GM23338 (cell line): ENCODE results near the gene PRMT7. TPM values are rescaled to one million over a fixed set of nuclear protein-coding genes. Genes with fewer than 3 reads are reported as not detected.

Experiments used
- ATAC-seq: fragments of 200-7000 bp; cut with Tn5 transposase; 3 replicates; pipeline ENCODE4 v1.9.1; 2020
- DNase-seq: peaks from one replicate; pipeline ENCODE4 v3.0.0-alpha.2; 2015; ENCODE audit warnings: low spot score
- H2AFZ ChIP-seq: fragments of 200-600 bp; sonication (generic); 2 replicates; pipeline ENCODE4 v1.8.0; 2016; ENCODE audit warnings: antibody characterized with exemption, mild to moderate bottlenecking, moderate library complexity
- H3F3A ChIP-seq: fragments of 200-600 bp; sonication (generic); replicated peaks from 2 replicates; pipeline ENCODE4 v1.8.0; 2017; ENCODE audit warnings: antibody characterized with exemption, mixed run types, low read depth
- H3K27ac ChIP-seq: fragments of 200-600 bp; sonication (generic); 2 replicates; pipeline ENCODE4 v1.6.1; 2016; ENCODE audit warnings: low read depth
- H3K27me3 ChIP-seq: fragments of 200-600 bp; sonication (generic); 2 replicates; pipeline ENCODE4 v1.8.0; 2016; ENCODE audit warnings: mild to moderate bottlenecking, mixed run types, moderate library complexity; ENCODE audit not compliant: insufficient read depth
- H3K36me3 ChIP-seq: fragments of 200-600 bp; sonication (generic); 2 replicates; pipeline ENCODE4 v1.8.0; 2016; ENCODE audit warnings: mild to moderate bottlenecking; ENCODE audit not compliant: insufficient read depth
- H3K4me1 ChIP-seq: fragments of 200-600 bp; sonication (generic); 2 replicates; pipeline ENCODE4 v1.8.0; 2016; ENCODE audit warnings: mild to moderate bottlenecking, moderate library complexity; ENCODE audit not compliant: insufficient read depth
- H3K4me2 ChIP-seq: fragments of 200-600 bp; sonication (generic); 2 replicates; pipeline ENCODE4 v1.7.1; 2017; ENCODE audit warnings: mixed run types
- H3K4me3 ChIP-seq: fragments of 200-600 bp; sonication (generic); 2 replicates; pipeline ENCODE4 v1.6.1; 2016; ENCODE audit warnings: mixed run types
- H3K79me2 ChIP-seq: fragments of 200-600 bp; sonication (generic); replicated peaks from 2 replicates; pipeline ENCODE4 v1.8.0; 2017; ENCODE audit warnings: mild to moderate bottlenecking; ENCODE audit not compliant: insufficient read depth
- H3K9me2 ChIP-seq: fragments of 200-600 bp; sonication (generic); 2 replicates; pipeline ENCODE4 v1.8.0; 2017; ENCODE audit not compliant: insufficient read depth
- H4K20me1 ChIP-seq: fragments of 200-600 bp; sonication (generic); replicated peaks from 2 replicates; pipeline ENCODE4 v1.8.0; 2017; ENCODE audit warnings: mild to moderate bottlenecking; ENCODE audit not compliant: insufficient read depth
- H3K27ac Mint-ChIP-seq: 2 replicates; pipeline ENCODE4 v1.8.0; 2020; ENCODE audit warnings: inconsistent platforms, mild to moderate bottlenecking, moderate library complexity, mixed read lengths
- H3K27me3 Mint-ChIP-seq: 3 replicates; pipeline ENCODE4 v1.8.0; 2022; ENCODE audit warnings: low read depth, mild to moderate bottlenecking, moderate library complexity, mixed read lengths, inconsistent platforms; ENCODE audit not compliant: insufficient read depth, poor library complexity
- H3K36me3 Mint-ChIP-seq: 3 replicates; pipeline ENCODE4 v1.8.0; 2021; ENCODE audit warnings: low read depth, mild to moderate bottlenecking, inconsistent platforms, moderate library complexity, mixed read lengths
- H3K4me1 Mint-ChIP-seq: 3 replicates; pipeline ENCODE4 v1.8.0; 2020; ENCODE audit warnings: mild to moderate bottlenecking, inconsistent platforms, mixed read lengths
- H3K4me3 Mint-ChIP-seq: 3 replicates; pipeline ENCODE4 v1.8.0; 2021; ENCODE audit warnings: moderate library complexity, mild to moderate bottlenecking, inconsistent platforms, mixed read lengths
- H3K9me3 Mint-ChIP-seq: 3 replicates; pipeline ENCODE4 v1.8.0; 2020; ENCODE audit warnings: moderate library complexity, mild to moderate bottlenecking, inconsistent platforms, mixed read lengths
- CREB1 ChIP-seq: fragments of 250-450 bp; sonication (Bioruptor Pico); IDR thresholded peaks from 2 replicates; pipeline ENCODE4 v1.5.0; 2020; ENCODE audit warnings: low read depth, mild to moderate bottlenecking, moderate library complexity
- CTCF ChIP-seq, 2 experiments: fragments of 200-600 bp in 1 of 2; sonication (generic) in 1 of 2; conservative IDR thresholded peaks; 2 replicates each; pipeline versions ENCODE4 v1.5.1 to v1.6.1; 2016 to 2017; ENCODE audit warnings: antibody characterized with exemption in 2 of 2, low read depth in 2 of 2, mild to moderate bottlenecking in 2 of 2, moderate library complexity in 1 of 2
- ETS1 ChIP-seq: IDR thresholded peaks from 2 replicates; pipeline ENCODE4 v1.6.1; 2016; ENCODE audit warnings: antibody characterized with exemption
- EZH2 ChIP-seq: fragments of 200-600 bp; sonication (generic); IDR thresholded peaks from one replicate; pipeline ENCODE4 v1.8.0; 2017; ENCODE audit warnings: antibody characterized with exemption, mild to moderate bottlenecking, low read depth; ENCODE audit not compliant: unreplicated experiment
- EZH2phosphoT487 ChIP-seq: fragments of 200-600 bp; sonication (generic); IDR thresholded peaks from one replicate; pipeline ENCODE4 v1.8.1; 2018; ENCODE audit warnings: antibody characterized with exemption; ENCODE audit not compliant: unreplicated experiment
- JUNB ChIP-seq: IDR thresholded peaks from one replicate; pipeline ENCODE4 v1.6.1; 2016; ENCODE audit warnings: antibody characterized with exemption; ENCODE audit not compliant: unreplicated experiment
- NANOG ChIP-seq: IDR thresholded peaks from 2 replicates; pipeline ENCODE4 v1.6.1; 2016; ENCODE audit warnings: antibody characterized with exemption, borderline replicate concordance
- POLR2AphosphoS5 ChIP-seq: IDR thresholded peaks from 2 replicates; pipeline ENCODE4 v1.6.1; 2016; ENCODE audit warnings: antibody characterized with exemption, low read depth
- STAT1 ChIP-seq: IDR thresholded peaks from one replicate; pipeline ENCODE4 v1.6.1; 2016; ENCODE audit warnings: antibody characterized with exemption; ENCODE audit not compliant: unreplicated experiment
- ZNF114 ChIP-seq: fragments of 250-450 bp; sonication (Bioruptor Pico); IDR thresholded peaks from 2 replicates; pipeline ENCODE4 v1.5.0; 2020; ENCODE audit warnings: mild to moderate bottlenecking, moderate library complexity
- ZNF331 ChIP-seq: fragments of 250-450 bp; sonication (Bioruptor Pico); IDR thresholded peaks from 2 replicates; pipeline ENCODE4 v1.5.0; 2020; ENCODE audit warnings: low read depth, mild to moderate bottlenecking, moderate library complexity
- polyA plus RNA-seq: library from polyadenylated mRNA; unstranded; fragments of >200 nt; fragmentation: Nextera tagmentation; extraction: Ambion mirVana; gene quantifications from 2 replicates; pipeline ENCODE4 v1.2.1, GENCODE V29; 2016
- total RNA-seq: library from RNA; depleted of rRNA; stranded (reverse); fragments of >200 nt; shearing (Covaris generic); gene quantifications from 2 replicates; pipeline ENCODE4 v1.2.3, GENCODE V29; 2014
- TF ChIP-seq, protein P1 (sequence below): fragments of 250-450 bp; sonication (Bioruptor Pico); IDR thresholded peaks from 2 replicates; pipeline ENCODE4 v1.5.0; 2020; ENCODE audit warnings: mild to moderate bottlenecking, moderate library complexity
- TF ChIP-seq, protein P2 (sequence below): IDR thresholded peaks from one replicate; pipeline ENCODE4 v1.6.1; 2018; ENCODE audit warnings: antibody characterized with exemption; ENCODE audit not compliant: unreplicated experiment

PRMT7 gene
- total and polyA plus RNA-seq, 2 experiments from 2014 or later = 20.2 to 65.3 TPM

- H3K27me3 ChIP-seq = no peaks in the 10 kb centered on the region
- peaks cover 8% of the 10 kb centered on the region for H3K4me1 Mint-ChIP-seq
- H3K9me3 Mint-ChIP-seq = no peaks in the 10 kb centered on the region
- no peaks in the 10 kb centered on the region for H3K27me3 Mint-ChIP-seq
- no peak overlapping the region for H3K4me3 Mint-ChIP-seq
- peaks cover 11% of the 10 kb centered on the region; the same call in 1 of the 2 replicates for H3K36me3 ChIP-seq
- no peak overlapping the region for H3K4me3 ChIP-seq
- H3K4me2 ChIP-seq = no peak overlapping the region
- no peak for ATAC-seq
- H3K4me1 ChIP-seq = no peaks in the 10 kb centered on the region
- H3K79me2 ChIP-seq = no peaks in the 10 kb centered on the region
- no peak overlapping the region for H3K27ac ChIP-seq
- TF ChIP-seq POLR2AphosphoS5 (no peak), EZH2phosphoT487 (no peak), STAT1 (no peak), ETS1 (no peak), ZNF331 (CRISPR knock-in tag) (no peak), JUNB (no peak), ZNF114 (no peak), NANOG (no peak), CREB1 (CRISPR knock-in tag) (no peak), CTCF (conservative IDR thresholded peaks at IDR 0.05; ENCODE audit: low read depth in 2 of 2) (no peak), EZH2 (no peak)
- TF ChIP-seq, protein P1, sequence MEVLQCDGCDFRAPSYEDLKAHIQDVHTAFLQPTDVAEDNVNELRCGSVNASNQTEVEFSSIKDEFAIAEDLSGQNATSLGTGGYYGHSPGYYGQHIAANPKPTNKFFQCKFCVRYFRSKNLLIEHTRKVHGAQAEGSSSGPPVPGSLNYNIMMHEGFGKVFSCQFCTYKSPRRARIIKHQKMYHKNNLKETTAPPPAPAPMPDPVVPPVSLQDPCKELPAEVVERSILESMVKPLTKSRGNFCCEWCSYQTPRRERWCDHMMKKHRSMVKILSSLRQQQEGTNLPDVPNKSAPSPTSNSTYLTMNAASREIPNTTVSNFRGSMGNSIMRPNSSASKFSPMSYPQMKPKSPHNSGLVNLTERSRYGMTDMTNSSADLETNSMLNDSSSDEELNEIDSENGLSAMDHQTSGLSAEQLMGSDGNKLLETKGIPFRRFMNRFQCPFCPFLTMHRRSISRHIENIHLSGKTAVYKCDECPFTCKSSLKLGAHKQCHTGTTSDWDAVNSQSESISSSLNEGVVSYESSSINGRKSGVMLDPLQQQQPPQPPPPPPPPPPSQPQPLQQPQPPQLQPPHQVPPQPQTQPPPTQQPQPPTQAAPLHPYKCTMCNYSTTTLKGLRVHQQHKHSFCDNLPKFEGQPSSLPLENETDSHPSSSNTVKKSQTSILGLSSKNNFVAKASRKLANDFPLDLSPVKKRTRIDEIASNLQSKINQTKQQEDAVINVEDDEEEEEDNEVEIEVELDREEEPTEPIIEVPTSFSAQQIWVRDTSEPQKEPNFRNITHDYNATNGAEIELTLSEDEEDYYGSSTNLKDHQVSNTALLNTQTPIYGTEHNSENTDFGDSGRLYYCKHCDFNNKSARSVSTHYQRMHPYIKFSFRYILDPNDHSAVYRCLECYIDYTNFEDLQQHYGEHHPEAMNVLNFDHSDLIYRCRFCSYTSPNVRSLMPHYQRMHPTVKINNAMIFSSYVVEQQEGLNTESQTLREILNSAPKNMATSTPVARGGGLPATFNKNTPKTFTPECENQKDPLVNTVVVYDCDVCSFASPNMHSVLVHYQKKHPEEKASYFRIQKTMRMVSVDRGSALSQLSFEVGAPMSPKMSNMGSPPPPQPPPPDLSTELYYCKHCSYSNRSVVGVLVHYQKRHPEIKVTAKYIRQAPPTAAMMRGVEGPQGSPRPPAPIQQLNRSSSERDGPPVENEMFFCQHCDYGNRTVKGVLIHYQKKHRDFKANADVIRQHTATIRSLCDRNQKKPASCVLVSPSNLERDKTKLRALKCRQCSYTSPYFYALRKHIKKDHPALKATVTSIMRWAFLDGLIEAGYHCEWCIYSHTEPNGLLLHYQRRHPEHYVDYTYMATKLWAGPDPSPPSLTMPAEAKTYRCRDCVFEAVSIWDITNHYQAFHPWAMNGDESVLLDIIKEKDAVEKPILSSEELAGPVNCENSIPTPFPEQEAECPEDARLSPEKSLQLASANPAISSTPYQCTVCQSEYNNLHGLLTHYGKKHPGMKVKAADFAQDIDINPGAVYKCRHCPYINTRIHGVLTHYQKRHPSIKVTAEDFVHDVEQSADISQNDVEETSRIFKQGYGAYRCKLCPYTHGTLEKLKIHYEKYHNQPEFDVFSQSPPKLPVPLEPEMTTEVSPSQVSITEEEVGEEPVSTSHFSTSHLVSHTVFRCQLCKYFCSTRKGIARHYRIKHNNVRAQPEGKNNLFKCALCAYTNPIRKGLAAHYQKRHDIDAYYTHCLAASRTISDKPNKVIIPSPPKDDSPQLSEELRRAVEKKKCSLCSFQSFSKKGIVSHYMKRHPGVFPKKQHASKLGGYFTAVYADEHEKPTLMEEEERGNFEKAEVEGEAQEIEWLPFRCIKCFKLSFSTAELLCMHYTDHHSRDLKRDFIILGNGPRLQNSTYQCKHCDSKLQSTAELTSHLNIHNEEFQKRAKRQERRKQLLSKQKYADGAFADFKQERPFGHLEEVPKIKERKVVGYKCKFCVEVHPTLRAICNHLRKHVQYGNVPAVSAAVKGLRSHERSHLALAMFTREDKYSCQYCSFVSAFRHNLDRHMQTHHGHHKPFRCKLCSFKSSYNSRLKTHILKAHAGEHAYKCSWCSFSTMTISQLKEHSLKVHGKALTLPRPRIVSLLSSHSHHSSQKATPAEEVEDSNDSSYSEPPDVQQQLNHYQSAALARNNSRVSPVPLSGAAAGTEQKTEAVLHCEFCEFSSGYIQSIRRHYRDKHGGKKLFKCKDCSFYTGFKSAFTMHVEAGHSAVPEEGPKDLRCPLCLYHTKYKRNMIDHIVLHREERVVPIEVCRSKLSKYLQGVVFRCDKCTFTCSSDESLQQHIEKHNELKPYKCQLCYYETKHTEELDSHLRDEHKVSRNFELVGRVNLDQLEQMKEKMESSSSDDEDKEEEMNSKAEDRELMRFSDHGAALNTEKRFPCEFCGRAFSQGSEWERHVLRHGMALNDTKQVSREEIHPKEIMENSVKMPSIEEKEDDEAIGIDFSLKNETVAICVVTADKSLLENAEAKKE = no peak
- TF ChIP-seq, protein P2, sequence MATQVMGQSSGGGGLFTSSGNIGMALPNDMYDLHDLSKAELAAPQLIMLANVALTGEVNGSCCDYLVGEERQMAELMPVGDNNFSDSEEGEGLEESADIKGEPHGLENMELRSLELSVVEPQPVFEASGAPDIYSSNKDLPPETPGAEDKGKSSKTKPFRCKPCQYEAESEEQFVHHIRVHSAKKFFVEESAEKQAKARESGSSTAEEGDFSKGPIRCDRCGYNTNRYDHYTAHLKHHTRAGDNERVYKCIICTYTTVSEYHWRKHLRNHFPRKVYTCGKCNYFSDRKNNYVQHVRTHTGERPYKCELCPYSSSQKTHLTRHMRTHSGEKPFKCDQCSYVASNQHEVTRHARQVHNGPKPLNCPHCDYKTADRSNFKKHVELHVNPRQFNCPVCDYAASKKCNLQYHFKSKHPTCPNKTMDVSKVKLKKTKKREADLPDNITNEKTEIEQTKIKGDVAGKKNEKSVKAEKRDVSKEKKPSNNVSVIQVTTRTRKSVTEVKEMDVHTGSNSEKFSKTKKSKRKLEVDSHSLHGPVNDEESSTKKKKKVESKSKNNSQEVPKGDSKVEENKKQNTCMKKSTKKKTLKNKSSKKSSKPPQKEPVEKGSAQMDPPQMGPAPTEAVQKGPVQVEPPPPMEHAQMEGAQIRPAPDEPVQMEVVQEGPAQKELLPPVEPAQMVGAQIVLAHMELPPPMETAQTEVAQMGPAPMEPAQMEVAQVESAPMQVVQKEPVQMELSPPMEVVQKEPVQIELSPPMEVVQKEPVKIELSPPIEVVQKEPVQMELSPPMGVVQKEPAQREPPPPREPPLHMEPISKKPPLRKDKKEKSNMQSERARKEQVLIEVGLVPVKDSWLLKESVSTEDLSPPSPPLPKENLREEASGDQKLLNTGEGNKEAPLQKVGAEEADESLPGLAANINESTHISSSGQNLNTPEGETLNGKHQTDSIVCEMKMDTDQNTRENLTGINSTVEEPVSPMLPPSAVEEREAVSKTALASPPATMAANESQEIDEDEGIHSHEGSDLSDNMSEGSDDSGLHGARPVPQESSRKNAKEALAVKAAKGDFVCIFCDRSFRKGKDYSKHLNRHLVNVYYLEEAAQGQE = no peak
- DNase-seq = no peak
- H2AFZ ChIP-seq = no peak overlapping the region
- no peaks in the 10 kb centered on the region for H3F3A ChIP-seq
- H3K27ac Mint-ChIP-seq = no peak overlapping the region
- peaks cover 29% of the 10 kb centered on the region for H3K36me3 Mint-ChIP-seq
- H3K9me2 ChIP-seq = no peaks in the 10 kb centered on the region
- H4K20me1 ChIP-seq = peaks cover 6% of the 10 kb centered on the region; the same call in 1 of the 2 replicates
Observed at GRCh38 chr16:68289621-68290329, 21.0 kb upstream of the PRMT7 start.
